Right lobe of liver (tissue), 4 donors: Measurements from ENCODE around the gene JAK2.

Experiments used
- CTCF ChIP-seq, 4 donors: fragments of 200-600 bp in 3 of 4; fragments of 450-650 bp in 1 of 4; IDR thresholded peaks; one replicate each; pipeline versions ENCODE4 v1.5.1 to v1.8.0; 2016 to 2022; ENCODE audit warnings: antibody characterized with exemption in 4 of 4, mild to moderate bottlenecking in 2 of 4
- POLR2A ChIP-seq: fragments of 450-650 bp; IDR thresholded peaks from one replicate; pipeline ENCODE4 v1.6.1; 2017; ENCODE audit warnings: antibody characterized with exemption, mild to moderate bottlenecking
- donor health status: DM: no; HTN: no; CAD: no.
- donor health status: DM: no; HTN: no; CAD: no.
- donor health status: DM: no; HTN: yes; CAD: no.

GRCh38 chr9:5111696-5112095, 126.6 kb downstream of the JAK2 start:
- TF ChIP-seq CTCF (IDR thresholded peaks at IDR 0.05) (no peak), POLR2A (no peak)
